HCT116 (cell line): Measurements from ENCODE around the gene ZDHHC3. TPM values are rescaled to one million over a fixed set of nuclear protein-coding genes. Genes with fewer than 3 reads are reported as not detected.

Experiments
- ATAC-seq: fragments of 200-7000 bp; cut with Tn5 transposase; 2 replicates; pipeline ENCODE4 v1.9.1; 2020; ENCODE audit warnings: mild to moderate bottlenecking, moderate library complexity
- BruUV-seq: library from RNA; stranded (reverse); fragments of 400-500 nt; replicated peaks from 2 replicates; lab custom pipeline; 2021; lab: Mats Ljungman, UMichigan
- CTCF ChIA-PET: fragments of 300-600 bp; sonication (Branson Sonifier 250); formaldehyde crosslinking; loops from one replicate; lab custom pipeline; 2021; ENCODE audit warnings: antibody characterized with exemption; lab: Charles Lee
- POLR2A ChIA-PET: fragments of 300-600, 350-600 bp; sonication (Branson Sonifier 250); formaldehyde crosslinking; loops from one replicate; lab custom pipeline; 2021; ENCODE audit warnings: antibody characterized with exemption; lab: Charles Lee
- RAD21 ChIA-PET, 2 experiments: fragments of 300-600 bp; sonication (Branson Sonifier 250); formaldehyde crosslinking; loops; one replicate each; lab custom pipeline; 2023; ENCODE audit warnings: low total read pairs in 2 of 2; ENCODE audit not compliant: uncharacterized antibody in 2 of 2, unreplicated experiment in 2 of 2, low non-redundant PET in 1 of 2; lab: Charles Lee
- DNase-seq: peaks from one replicate; pipeline ENCODE4 v3.0.0-alpha.2; 2010; ENCODE audit warnings: low read depth, low spot score
- H2AFZ ChIP-seq: fragments of 200-600 bp; shearing (Covaris generic), sonication (generic); 2 replicates; pipeline ENCODE4 v1.6.1; 2017; ENCODE audit warnings: low read depth, mixed run types, mixed read lengths, antibody characterized with exemption, low read length; ENCODE audit not compliant: poor library complexity, severe bottlenecking
- H3K27ac ChIP-seq: 2 replicates; pipeline ENCODE4 v1.5.1; 2012; ENCODE audit warnings: low read depth, low read length
- H3K27me3 ChIP-seq: fragments of 200-600 bp; sonication (generic); 2 replicates; pipeline ENCODE4 v1.6.1; 2016; ENCODE audit warnings: mixed run types, low read length, mixed read lengths; ENCODE audit not compliant: insufficient read depth
- H3K36me3 ChIP-seq, 2 experiments: fragments of 200-500 bp in 1 of 2; fragments of 200-600 bp in 1 of 2; sonication (Bioruptor generic) in 1 of 2; sonication (generic) in 1 of 2; 2 replicates each; pipeline versions ENCODE4 v1.5.1 to v1.6.1; 2014 to 2016; ENCODE audit warnings: low read length in 2 of 2, inconsistent platforms in 1 of 2, mixed read lengths in 1 of 2, mixed run types in 1 of 2; ENCODE audit not compliant: insufficient read depth in 2 of 2, control insufficient read depth in 1 of 2
- H3K4me1 ChIP-seq, 2 experiments: fragments of 200-600 bp in 1 of 2; sonication (generic) in 1 of 2; 2 replicates each; pipeline versions ENCODE4 v1.5.1 to v1.6.1; 2012 to 2017; ENCODE audit warnings: low read length in 2 of 2, inconsistent platforms in 1 of 2, mild to moderate bottlenecking in 1 of 2, mixed read lengths in 1 of 2, mixed run types in 1 of 2, moderate library complexity in 1 of 2; ENCODE audit not compliant: insufficient read depth in 2 of 2, control insufficient read depth in 1 of 2
- H3K4me2 ChIP-seq: fragments of 200-600 bp; sonication (generic); 2 replicates; pipeline ENCODE4 v1.6.1; 2017; ENCODE audit warnings: mixed run types, low read length, mixed read lengths
- H3K4me3 ChIP-seq, 2 experiments: fragments of 200-600 bp in 1 of 2; sonication (generic) in 1 of 2; replicated peaks in 1 of 2; 2 replicates each; pipeline ENCODE4 v1.5.1; 2011 to 2016; ENCODE audit warnings: low read length in 2 of 2, control low read depth in 1 of 2, low read depth in 1 of 2, mild to moderate bottlenecking in 1 of 2, mixed read lengths in 1 of 2, mixed run types in 1 of 2
- H3K79me2 ChIP-seq: fragments of 200-600 bp; sonication (generic); 2 replicates; pipeline ENCODE4 v1.6.1; 2017; ENCODE audit warnings: mild to moderate bottlenecking, mixed run types, low read length, moderate library complexity, mixed read lengths; ENCODE audit not compliant: insufficient read depth
- H3K9ac ChIP-seq: fragments of 200-600 bp; sonication (generic); 2 replicates; pipeline ENCODE4 v1.6.1; 2016; ENCODE audit warnings: low read length, mixed read lengths
- H3K9me2 ChIP-seq: fragments of 200-600 bp; sonication (generic), shearing (Covaris generic); 2 replicates; pipeline ENCODE4 v1.6.1; 2017; ENCODE audit warnings: mixed run types, mild to moderate bottlenecking, moderate library complexity; ENCODE audit not compliant: insufficient read depth
- H3K9me3 ChIP-seq, 2 experiments: fragments of 200-500 bp in 1 of 2; fragments of 200-600 bp in 1 of 2; sonication (Bioruptor generic) in 1 of 2; sonication (generic) in 1 of 2; 2 replicates each; pipeline ENCODE4 v1.6.1; 2014 to 2017; ENCODE audit warnings: low read length in 2 of 2, mixed read lengths in 2 of 2, inconsistent platforms in 1 of 2, low read depth in 1 of 2, mild to moderate bottlenecking in 1 of 2, mixed run types in 1 of 2, moderate library complexity in 1 of 2; ENCODE audit not compliant: control insufficient read depth in 1 of 2, insufficient read depth in 1 of 2
- H4K20me1 ChIP-seq: fragments of 200-600 bp; sonication (generic), shearing (Covaris generic); 2 replicates; pipeline ENCODE4 v1.6.1; 2017; ENCODE audit warnings: mixed run types, mild to moderate bottlenecking, moderate library complexity; ENCODE audit not compliant: insufficient read depth
- ELF1 ChIP-seq: IDR thresholded peaks from 2 replicates; pipeline ENCODE4 v1.6.1; 2012; ENCODE audit warnings: low read depth, borderline replicate concordance
- FOSL1 ChIP-seq: IDR thresholded peaks from 2 replicates; pipeline ENCODE4 v1.6.1; 2012; ENCODE audit warnings: low read depth
- JUND ChIP-seq: IDR thresholded peaks from 2 replicates; pipeline ENCODE4 v1.6.1; 2012
- POLR2A ChIP-seq: IDR thresholded peaks from 2 replicates; pipeline ENCODE4 v1.7.0; 2011; ENCODE audit warnings: borderline replicate concordance; ENCODE audit not compliant: insufficient read depth, insufficient read length; ENCODE audit errors: extremely low read depth
- POLR2AphosphoS5 ChIP-seq: IDR thresholded peaks from 2 replicates; pipeline ENCODE4 v1.6.1; 2011; ENCODE audit warnings: mild to moderate bottlenecking, low read depth, low read length, moderate library complexity
- SP1 ChIP-seq: IDR thresholded peaks from 2 replicates; pipeline ENCODE4 v1.6.1; 2012; ENCODE audit warnings: low read depth
- YY1 ChIP-seq: IDR thresholded peaks from 2 replicates; pipeline ENCODE4 v1.6.1; 2011; ENCODE audit warnings: low read length, low read depth, moderate library complexity, mild to moderate bottlenecking; ENCODE audit not compliant: insufficient replicate concordance; ENCODE audit errors: extremely low read depth
- intact Hi-C: fragments of 100-400 bp; cut with micrococcal nuclease; formaldehyde crosslinking; loops from 2 replicates; pipeline ENCODE4 v1.10.0; 2022
- total RNA-seq: library from RNA; stranded (reverse); gene quantifications from one replicate; pipeline ENCODE4 v1.2.1, GENCODE V29; 2021; ENCODE audit not compliant: unreplicated experiment
- TF ChIP-seq, protein P1 (sequence below): IDR thresholded peaks from 2 replicates; pipeline ENCODE4 v1.6.1; 2012; ENCODE audit warnings: low read depth
- TF ChIP-seq, protein P2 (sequence below), 3 experiments: fragments of 200-600 bp in 1 of 3; sonication (generic) in 1 of 3; IDR thresholded peaks in 2 of 3; conservative IDR thresholded peaks in 1 of 3; 2 replicates each; pipeline ENCODE4 v1.5.1; 2012 to 2017; ENCODE audit warnings: low read depth in 2 of 3, low read length in 2 of 3, antibody characterized with exemption in 1 of 3, borderline replicate concordance in 1 of 3, control low read depth in 1 of 3, mild to moderate bottlenecking in 1 of 3, mixed read lengths in 1 of 3, mixed run types in 1 of 3, moderate library complexity in 1 of 3; ENCODE audit not compliant: insufficient read depth in 1 of 3
- TF ChIP-seq, protein P3 (sequence below): IDR thresholded peaks from 2 replicates; pipeline ENCODE4 v1.6.1; 2012

The ZDHHC3 gene
- total RNA-seq, 1 experiment from 2014 or later = 61.1 TPM

DNA sequence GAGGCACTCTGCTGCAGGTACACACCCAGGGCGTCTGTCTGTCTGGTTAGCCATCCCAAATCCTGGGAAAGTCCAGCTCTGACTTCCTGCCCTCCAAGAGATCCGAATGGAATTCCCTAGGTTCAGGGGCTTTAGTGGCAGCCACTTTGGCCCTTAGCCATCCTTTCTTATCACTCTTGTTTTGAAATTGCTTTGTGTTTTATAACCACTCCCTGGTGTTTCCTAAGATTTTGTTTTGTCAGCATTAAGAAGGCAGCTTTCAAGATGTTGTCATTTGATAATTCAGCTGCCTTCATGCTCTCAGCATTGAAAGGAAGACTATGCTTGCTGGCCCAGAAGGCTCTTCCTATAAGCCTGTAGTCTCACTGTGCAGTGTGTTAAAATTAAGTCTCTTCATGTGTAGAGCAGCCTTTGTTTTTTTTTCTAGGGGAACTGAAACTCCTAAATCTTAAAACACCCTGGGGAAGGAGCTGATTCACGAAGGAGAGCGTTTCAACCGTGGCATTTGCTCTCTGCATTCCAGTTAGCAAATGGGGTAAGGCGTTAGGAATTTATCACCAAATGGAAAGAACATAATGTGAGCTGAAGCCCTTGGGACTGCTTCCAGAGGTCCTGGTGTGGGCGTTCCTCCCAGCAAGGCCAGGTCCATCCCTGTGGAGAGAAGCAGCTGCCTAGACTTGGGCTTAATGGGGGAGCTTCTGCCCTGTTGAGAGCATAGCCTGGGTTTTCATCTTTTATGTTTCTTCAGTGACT, 36.0 kb upstream of the ZDHHC3 start:
- BruUV-seq = no TSS peak
- Histone ChIP-seq H3K79me2 (no peaks in the 10 kb centered on the region), H3K4me1 (no peaks in the 10 kb centered on the region), H3K36me3 (peaks cover 13% of the 10 kb centered on the region in 2 experiments; a peak in 2 of 4 replicates), H3K4me2 (no peak overlapping the region), H3K27me3 (no peaks in the 10 kb centered on the region), H3K9me2 (no peaks in the 10 kb centered on the region), H3K9ac (no peak overlapping the region), H4K20me1 (no peaks in the 10 kb centered on the region), H3K9me3 (no peaks in the 10 kb centered on the region), H3K4me3 (no peak overlapping the region)
- POLR2A ChIA-PET = no interaction called here
- intact Hi-C loops = no loop called here
- RAD21 ChIA-PET = no interaction called here
- CTCF ChIA-PET = no interaction called here
- ATAC-seq = no peak
- no peak for DNase-seq
- TF ChIP-seq JUND (no peak), POLR2AphosphoS5 (no peak), ELF1 (no peak), SP1 (no peak), FOSL1 (no peak), POLR2A (no peak), YY1 (no peak)
- TF ChIP-seq, protein P1, sequence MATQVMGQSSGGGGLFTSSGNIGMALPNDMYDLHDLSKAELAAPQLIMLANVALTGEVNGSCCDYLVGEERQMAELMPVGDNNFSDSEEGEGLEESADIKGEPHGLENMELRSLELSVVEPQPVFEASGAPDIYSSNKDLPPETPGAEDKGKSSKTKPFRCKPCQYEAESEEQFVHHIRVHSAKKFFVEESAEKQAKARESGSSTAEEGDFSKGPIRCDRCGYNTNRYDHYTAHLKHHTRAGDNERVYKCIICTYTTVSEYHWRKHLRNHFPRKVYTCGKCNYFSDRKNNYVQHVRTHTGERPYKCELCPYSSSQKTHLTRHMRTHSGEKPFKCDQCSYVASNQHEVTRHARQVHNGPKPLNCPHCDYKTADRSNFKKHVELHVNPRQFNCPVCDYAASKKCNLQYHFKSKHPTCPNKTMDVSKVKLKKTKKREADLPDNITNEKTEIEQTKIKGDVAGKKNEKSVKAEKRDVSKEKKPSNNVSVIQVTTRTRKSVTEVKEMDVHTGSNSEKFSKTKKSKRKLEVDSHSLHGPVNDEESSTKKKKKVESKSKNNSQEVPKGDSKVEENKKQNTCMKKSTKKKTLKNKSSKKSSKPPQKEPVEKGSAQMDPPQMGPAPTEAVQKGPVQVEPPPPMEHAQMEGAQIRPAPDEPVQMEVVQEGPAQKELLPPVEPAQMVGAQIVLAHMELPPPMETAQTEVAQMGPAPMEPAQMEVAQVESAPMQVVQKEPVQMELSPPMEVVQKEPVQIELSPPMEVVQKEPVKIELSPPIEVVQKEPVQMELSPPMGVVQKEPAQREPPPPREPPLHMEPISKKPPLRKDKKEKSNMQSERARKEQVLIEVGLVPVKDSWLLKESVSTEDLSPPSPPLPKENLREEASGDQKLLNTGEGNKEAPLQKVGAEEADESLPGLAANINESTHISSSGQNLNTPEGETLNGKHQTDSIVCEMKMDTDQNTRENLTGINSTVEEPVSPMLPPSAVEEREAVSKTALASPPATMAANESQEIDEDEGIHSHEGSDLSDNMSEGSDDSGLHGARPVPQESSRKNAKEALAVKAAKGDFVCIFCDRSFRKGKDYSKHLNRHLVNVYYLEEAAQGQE = no peak
- TF ChIP-seq, protein P2, sequence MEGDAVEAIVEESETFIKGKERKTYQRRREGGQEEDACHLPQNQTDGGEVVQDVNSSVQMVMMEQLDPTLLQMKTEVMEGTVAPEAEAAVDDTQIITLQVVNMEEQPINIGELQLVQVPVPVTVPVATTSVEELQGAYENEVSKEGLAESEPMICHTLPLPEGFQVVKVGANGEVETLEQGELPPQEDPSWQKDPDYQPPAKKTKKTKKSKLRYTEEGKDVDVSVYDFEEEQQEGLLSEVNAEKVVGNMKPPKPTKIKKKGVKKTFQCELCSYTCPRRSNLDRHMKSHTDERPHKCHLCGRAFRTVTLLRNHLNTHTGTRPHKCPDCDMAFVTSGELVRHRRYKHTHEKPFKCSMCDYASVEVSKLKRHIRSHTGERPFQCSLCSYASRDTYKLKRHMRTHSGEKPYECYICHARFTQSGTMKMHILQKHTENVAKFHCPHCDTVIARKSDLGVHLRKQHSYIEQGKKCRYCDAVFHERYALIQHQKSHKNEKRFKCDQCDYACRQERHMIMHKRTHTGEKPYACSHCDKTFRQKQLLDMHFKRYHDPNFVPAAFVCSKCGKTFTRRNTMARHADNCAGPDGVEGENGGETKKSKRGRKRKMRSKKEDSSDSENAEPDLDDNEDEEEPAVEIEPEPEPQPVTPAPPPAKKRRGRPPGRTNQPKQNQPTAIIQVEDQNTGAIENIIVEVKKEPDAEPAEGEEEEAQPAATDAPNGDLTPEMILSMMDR (IDR thresholded peaks at IDR 0.05 in 2 of 3, conservative IDR thresholded peaks at IDR 0.05 in 1 of 3; ENCODE audit: borderline replicate concordance in 1 of 3, insufficient read depth in 1 of 3, low read depth in 2 of 3, low read length in 2 of 3) = no peak
- TF ChIP-seq, protein P3, sequence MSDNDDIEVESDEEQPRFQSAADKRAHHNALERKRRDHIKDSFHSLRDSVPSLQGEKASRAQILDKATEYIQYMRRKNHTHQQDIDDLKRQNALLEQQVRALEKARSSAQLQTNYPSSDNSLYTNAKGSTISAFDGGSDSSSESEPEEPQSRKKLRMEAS = no peak
- TF ChIP-seq, all 23 proteins: peak for 0
- Histone ChIP-seq H2AFZ (no peak overlapping the region), H3K27ac (no peak overlapping the region)
